Nucleus accumbens (tissue), 56 donors: ENCODE measurements around the gene PRR19.
"Not testable (repeated sequence)": the region's sequence is repeated elsewhere in the genome, so short reads cannot be mapped to it uniquely, and the experiment has no call there.

ENCODE experiments used
- DNase-seq, 56 donors: peaks; one replicate each; lab custom pipeline; 2025; lab: John Stamatoyannopoulos, UW

PRR19 gene

DNA sequence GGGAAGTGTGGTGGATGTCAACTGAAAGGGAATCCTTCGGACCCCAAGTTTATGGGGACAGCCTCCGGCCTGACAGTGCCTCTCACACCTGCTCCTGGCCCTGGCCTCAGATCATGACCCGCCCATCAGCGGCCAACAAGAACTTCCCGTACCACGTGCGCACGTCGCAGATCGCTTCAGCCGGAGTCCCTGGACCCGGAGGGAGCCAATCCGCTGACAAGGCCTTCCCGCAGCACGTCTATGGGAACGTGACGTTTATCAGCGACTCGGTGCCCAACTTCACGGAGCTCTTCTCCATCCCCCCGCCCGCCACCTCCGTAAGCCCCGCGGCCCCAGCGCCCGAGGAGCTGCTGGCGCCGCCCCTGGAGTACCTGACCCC is 21.5 kb downstream of the PRR19 start:
- DNase-seq: no peak

GRCh38 chr19:42323852-42324654 is 22.1 kb downstream of the PRR19 start:
- peak in 5 of 56 donors; percentile 1 to 23 (median 12) for DNase-seq

GRCh38 chr19:42324655-42325307 is 22.8 kb downstream of the PRR19 start:
- peak in 1 of 56 donors; percentile 37 for DNase-seq

GRCh38 chr19:42325308-42325895 is 23.5 kb downstream of the PRR19 start, which contains the start of gene MEGF8:
MEGF8 (plus strand) TSS chr19:42325635; CDS start chr19:42326244, 609 bp downstream.
- peak; percentile 75 to 99 (median 97) for DNase-seq

DNA sequence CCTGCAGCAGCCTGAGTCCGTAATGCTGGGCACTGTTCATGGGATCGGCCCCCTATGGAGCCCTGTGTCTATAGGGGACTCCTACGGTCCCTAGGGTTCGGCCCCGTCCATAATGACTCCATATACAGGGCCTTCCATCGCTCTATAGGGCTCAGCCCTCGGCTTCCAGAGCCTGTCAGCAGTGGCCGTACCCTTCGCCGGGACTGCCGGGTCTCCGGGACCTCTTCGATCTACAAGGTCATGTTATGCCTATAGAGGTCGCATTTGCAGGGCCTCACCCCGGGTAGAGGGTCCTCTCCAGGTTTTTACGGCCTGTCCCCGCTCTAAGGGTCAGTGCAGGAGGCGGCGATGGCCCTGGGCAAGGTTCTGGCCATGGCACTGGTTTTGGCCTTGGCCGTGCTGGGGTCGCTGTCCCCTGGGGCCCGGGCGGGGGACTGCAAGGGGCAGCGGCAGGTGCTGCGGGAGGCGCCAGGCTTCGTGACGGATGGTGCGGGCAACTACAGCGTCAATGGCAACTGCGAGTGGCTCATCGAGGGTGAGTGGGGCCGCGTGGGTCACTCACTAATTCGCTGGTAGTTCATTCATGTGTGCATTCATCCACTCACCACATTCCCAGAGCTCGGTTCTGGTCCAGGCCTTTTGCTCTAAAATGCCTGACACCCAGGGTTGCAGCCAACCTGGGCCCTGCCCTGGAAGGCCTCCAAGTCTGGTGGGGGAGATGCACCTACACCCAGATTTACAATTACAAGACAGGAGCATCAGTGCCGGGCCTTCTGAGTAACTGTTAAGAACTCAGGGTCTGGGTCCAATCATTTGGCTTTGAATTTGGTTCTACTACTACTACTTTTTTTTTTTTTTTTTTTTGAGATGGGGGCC is 24.2 kb downstream of the PRR19 start:
- DNase-seq: peak in 9 of 56 donors; percentile 10 to 58 (median 51)

- DNase-seq: no peak
These were observed 25.0 kb downstream of the PRR19 start for GRCh38 chr19:42326969-42327368.

- DNase-seq: no peak
These were observed 25.4 kb downstream of the PRR19 start for GRCh38 chr19:42327381-42327780.

DNA sequence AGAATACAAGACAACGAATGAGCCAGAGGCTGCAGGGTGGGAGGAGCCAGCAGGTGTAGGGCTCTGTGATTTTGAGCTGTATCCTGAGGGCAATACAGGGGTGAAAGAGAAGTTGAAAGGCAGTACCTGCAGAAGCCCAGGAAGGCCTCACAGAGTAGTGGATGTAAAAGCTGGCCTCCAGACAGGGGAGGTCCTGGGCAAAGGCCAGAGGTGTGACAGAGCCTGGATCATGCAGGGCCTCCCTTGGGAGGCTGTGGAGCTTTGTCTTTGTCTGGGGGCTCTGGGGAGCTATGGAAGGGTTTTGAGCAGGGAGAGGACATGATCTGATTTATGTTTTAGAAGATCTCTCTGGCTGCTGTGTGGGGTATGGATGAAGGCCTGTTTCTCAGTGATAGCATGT is 26.2 kb downstream of the PRR19 start:
- DNase-seq: no peak

DNA sequence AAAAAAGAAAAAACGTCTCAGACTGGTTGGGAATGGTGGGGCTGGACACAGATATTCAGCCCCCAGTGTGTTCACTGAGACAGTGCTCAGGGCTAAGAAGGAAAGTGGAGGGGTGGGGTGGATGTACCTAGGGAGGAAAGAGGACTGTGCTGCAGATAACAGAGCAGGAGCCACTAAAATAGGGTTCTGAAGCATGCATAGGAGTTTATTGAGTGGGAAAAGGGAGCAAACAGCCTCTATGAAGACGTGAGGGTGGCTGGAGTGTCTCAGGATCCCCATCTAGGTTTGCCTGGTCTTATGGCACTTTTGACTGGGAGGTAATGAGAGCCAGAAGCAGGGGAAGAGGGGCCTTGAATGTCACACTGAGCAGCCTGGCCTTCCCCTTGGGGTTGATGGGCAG is 26.9 kb downstream of the PRR19 start:
- DNase-seq: no peak

- DNase-seq: no peak
These were observed 28.3 kb downstream of the PRR19 start for GRCh38 chr19:42330241-42330711.

- DNase-seq: not testable (repeated sequence)
These were observed 29.4 kb downstream of the PRR19 start for GRCh38 chr19:42331333-42331732.

- DNase-seq: no peak
These were observed 30.1 kb downstream of the PRR19 start for GRCh38 chr19:42332059-42332458.

DNA sequence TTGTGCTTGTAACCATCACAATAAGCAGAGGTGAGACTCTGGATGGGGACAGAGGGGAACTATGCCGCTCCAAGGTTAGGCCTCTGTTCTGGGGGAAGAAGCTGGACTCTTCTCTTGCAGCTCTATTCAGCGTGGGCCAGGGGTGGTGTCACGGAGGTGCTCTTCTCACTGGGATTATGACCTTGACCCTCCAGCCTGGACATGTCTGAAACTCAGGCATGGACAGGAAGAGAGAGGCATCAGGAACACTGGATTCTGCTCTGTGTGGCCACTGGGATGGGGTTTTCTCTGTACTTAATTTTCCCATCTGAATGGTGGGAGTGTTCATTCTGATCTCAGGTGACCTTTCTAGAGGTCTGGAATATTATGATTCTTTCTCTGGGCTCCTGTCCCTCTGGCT is 31.1 kb downstream of the PRR19 start:
- no peak for DNase-seq

GRCh38 chr19:42333975-42334696 is 32.2 kb downstream of the PRR19 start:
- no peak for DNase-seq

DNA sequence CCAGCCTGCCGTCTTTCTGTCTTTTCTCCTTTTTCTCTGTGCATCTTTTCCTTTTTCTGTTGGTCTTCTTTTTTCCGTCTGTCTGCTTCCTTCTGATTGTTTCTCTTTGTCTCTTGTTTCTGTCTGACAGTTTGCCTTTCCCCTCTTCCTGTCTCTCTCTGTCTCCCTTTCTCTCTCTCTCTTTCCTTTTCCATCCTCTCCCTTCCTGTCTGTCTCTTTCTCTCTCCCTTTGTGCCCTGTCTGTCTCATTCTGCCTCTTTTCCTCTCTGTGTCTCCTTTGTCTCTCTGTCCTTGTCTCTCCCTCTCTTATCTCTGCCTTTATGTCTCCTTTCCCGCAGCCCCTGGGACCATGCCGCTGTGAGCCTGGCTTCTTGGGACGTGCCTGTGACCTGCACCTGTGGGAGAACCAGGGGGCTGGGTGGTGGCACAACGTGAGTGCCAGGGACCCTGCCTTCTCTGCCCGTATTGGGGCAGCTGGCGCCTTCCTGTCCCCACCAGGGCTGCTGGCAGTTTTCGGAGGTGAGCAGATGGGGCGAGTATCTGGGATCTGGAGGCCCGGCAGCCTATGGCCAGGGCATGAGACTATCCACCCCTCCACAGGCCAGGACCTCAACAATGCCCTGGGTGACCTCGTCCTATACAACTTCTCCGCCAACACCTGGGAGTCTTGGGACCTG is 32.9 kb downstream of the PRR19 start:
- no peak for DNase-seq

DNA sequence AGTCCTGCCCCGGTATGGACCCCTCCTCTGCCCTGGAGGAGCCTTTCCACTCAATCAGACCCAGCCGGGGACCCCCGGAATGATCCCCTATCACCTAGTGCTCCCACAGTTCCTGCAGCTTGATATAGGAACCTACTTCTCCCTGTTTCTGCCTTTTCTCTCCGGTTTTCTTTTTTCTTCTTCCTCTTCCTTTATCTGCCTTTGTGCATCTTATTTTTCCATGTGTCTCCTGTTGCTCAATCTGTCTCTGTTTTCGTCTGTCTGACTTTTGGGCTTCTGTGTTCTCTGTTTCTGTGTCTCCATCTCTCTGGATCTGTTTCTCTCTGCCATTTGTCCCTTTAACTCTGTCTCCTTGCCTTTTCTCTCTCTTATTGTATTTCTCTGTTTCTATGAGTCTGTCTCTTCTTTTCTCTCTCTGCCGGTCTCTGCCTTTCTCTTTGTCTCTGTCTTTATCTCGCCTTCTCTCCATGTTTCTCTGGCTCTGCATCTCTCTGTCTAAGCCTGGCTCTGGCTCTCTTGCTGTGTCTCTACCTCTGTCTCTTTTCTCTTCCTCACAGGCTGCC is 33.5 kb downstream of the PRR19 start:
- no peak for DNase-seq

DNA sequence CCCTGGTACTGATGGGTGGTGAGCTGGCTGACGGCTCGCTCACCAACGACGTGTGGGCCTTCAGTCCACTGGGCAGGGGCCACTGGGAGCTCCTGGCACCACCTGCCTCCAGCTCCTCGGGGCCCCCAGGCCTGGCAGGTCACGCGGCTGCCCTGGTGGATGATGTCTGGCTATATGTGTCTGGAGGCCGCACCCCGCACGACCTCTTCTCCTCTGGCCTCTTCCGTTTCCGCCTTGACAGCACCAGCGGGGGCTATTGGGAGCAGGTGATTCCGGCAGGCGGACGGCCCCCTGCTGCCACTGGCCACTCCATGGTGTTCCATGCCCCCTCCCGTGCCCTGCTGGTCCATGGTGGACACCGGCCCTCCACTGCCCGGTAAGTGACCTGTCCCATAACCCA is 34.0 kb downstream of the PRR19 start:
- no peak for DNase-seq

DNA sequence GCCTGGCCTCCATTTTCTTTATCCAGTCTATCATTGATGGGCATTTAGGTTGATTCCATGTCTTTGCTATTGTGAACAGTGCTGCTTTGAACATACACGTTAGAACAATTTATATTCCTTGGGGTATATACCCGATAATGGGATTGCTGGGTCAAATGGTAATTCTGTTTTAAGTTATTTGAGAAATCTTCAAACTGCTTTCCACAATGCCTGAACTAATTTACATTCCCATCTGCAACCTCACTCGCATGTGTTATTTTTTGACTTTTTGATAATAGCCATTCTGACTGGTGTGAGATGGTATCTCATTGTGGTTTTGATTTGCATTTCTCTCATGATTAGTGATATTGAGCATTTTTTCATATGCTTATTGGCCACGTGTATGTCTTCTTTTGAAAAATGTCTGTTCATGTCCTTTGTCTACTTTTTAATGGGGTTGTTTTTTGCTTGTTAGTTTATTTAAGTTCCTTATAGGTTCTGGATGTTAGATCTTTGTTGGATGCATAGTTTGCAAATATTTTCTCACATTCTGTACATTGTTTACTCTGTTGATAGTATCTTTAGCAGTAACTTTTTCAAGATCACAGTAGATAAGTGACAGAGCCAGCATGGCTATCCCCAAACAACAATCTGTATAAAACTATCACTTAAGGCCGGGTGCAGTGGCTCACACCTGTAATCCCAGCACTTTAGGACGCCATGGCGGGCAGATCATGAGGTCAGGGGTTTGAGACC is 37.4 kb downstream of the PRR19 start:
- not testable (repeated sequence) for DNase-seq
